NB4 (cell line): ENCODE measurements around the gene TESK2.

Experiments
- DNase-seq: peaks from one replicate; pipeline ENCODE4 v3.0.0; 2010; ENCODE audit warnings: low read depth
- H3K4me3 ChIP-seq: one replicate; pipeline ENCODE4 v1.5.1; 2011; ENCODE audit warnings: mild to moderate bottlenecking, low read depth, low read length, moderate library complexity
- CTCF ChIP-seq: IDR thresholded peaks from one replicate; pipeline ENCODE4 v1.5.1; 2012; ENCODE audit warnings: low read depth, low read length
- MYC ChIP-seq: IDR thresholded peaks from 2 replicates; pipeline ENCODE4 v1.6.1; 2011; ENCODE audit warnings: low read depth, low read length
- POLR2A ChIP-seq: IDR thresholded peaks from 2 replicates; pipeline ENCODE4 v1.6.1; 2011; ENCODE audit warnings: mild to moderate bottlenecking; ENCODE audit not compliant: insufficient read length; ENCODE audit errors: extremely low read depth
- TF ChIP-seq, protein P1 (sequence below): IDR thresholded peaks from 2 replicates; pipeline ENCODE4 v1.6.1; 2011; ENCODE audit warnings: low read depth, low read length

The TESK2 gene

GRCh38 chr1:45380125-45380524 is 110.8 kb downstream of the TESK2 start:
- TF ChIP-seq, protein P1, sequence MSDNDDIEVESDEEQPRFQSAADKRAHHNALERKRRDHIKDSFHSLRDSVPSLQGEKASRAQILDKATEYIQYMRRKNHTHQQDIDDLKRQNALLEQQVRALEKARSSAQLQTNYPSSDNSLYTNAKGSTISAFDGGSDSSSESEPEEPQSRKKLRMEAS = no peak
- TF ChIP-seq MYC (no peak), POLR2A (no peak), CTCF (no peak)
- DNase-seq = no peak
- H3K4me3 ChIP-seq = no peak overlapping the region

GRCh38 chr1:45379524-45379923 is 111.4 kb downstream of the TESK2 start:
- TF ChIP-seq CTCF (no peak), POLR2A (no peak), MYC (no peak)
- TF ChIP-seq, protein P1 = no peak
- DNase-seq = no peak
- H3K4me3 ChIP-seq = no peak overlapping the region

GRCh38 chr1:45378184-45378583 is 112.8 kb downstream of the TESK2 start:
- TF ChIP-seq POLR2A = no peak
- TF ChIP-seq, protein P1 = no peak
- no peak for TF ChIP-seq CTCF
- no peak overlapping the region for H3K4me3 ChIP-seq
- no peak for DNase-seq

DNA sequence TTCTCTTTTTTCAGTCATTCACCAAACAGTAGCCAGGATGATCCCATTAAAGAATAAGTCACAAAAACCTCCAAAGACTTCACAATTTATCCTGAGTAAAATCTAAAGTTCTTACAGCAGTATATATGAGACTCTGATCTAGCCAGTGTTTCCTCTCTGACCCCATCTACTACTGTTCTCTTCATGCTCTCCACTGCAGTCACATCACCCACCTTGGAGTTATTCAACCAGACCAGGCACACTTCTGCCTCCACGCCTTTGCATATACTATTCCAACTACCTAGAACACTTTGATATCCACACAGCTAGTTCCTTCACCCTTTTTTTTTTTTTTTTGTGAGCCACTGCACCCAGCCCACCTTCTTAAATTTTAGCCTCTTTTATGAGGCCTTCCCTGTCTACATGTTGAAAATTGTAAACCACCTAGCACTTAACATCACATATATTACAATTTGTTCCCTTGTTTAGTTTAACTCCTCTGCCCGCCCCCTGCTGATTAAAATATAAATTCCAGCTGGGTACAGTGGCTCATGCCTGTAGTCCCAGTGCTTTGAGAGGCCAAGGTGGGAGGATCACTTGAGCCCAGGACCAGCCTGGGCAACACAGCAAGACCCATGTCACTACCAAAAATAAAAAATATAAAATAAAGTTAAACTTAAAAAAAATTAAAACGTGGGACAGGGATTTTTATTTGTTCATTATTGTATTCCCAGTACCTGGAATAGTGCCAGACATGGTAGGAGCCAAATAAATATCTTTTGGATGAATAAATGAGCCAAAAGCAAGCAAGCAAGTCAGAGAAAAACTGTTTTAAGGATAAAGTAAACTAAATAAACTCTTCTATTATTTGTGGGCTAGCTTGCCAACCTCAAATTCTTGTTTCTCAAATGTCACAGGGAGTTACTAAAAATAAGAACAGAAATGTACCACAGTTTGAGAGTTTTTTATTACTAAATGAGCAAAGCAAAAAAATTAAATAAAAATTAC is 115.6 kb downstream of the TESK2 start:
- no peak for TF ChIP-seq POLR2A
- no peak for TF ChIP-seq CTCF
- TF ChIP-seq, protein P1 = no peak
- no peak for TF ChIP-seq MYC
- H3K4me3 ChIP-seq = no peak overlapping the region
- DNase-seq = no peak

DNA sequence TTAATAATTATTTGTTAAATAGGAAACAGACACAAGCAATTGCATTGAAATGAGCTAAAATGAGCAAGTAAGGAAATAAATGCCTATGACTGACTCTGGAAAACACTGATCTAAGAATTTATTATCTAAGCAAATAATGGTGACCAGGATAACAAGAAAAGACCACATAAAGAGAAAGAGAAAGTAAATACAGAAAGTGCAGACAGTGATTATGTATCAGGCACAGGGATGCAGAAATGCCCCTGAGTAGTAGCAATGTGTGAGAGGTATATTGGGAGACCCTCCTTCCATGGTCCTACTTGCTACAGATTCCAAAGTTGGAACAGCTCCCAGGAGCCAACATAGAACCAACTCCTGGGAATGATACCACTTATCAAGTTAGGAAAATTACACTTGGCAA is 117.4 kb downstream of the TESK2 start:
- no peak for TF ChIP-seq CTCF
- TF ChIP-seq, protein P1 = no peak
- no peak for TF ChIP-seq MYC
- TF ChIP-seq POLR2A = no peak
- no peak overlapping the region for H3K4me3 ChIP-seq
- no peak for DNase-seq
